Esophagus squamous epithelium (tissue), 5 donors: ENCODE data around the gene SAP30L. TPM values are rescaled to one million over a fixed set of nuclear protein-coding genes. Genes with fewer than 3 reads are reported as not detected.

Source experiments
- DNase-seq: peaks from one replicate; lab custom pipeline; 2025; lab: John Stamatoyannopoulos, UW
- H3K27ac ChIP-seq, 4 donors: fragments of 200-600 bp; sonication (generic); one replicate each; pipeline ENCODE4 v1.5.1; 2016 to 2019; ENCODE audit warnings: mild to moderate bottlenecking in 1 of 4
- H3K27me3 ChIP-seq, 4 donors: fragments of 200-600 bp; sonication (generic); 1 replicate in 3 of 4; 2 replicates in 1 of 4; pipeline versions ENCODE4 v1.5.1 to v1.6.0; 2017 to 2021; ENCODE audit warnings: antibody characterized with exemption in 1 of 4
- H3K36me3 ChIP-seq, 3 donors: fragments of 200-600 bp; sonication (generic); one replicate each; pipeline ENCODE4 v1.5.1; 2016 to 2019
- H3K4me1 ChIP-seq, 3 donors: fragments of 200-600 bp; sonication (generic); one replicate each; pipeline ENCODE4 v1.5.1; 2017 to 2019
- H3K4me3 ChIP-seq, 4 donors: fragments of 200-600 bp; sonication (generic); 1 replicate in 3 of 4; 2 replicates in 1 of 4; pipeline ENCODE4 v1.5.1; 2016 to 2019; ENCODE audit warnings: mild to moderate bottlenecking in 2 of 4, moderate library complexity in 1 of 4
- H3K9me3 ChIP-seq, 3 donors: fragments of 200-600 bp; sonication (generic); one replicate each; pipeline ENCODE4 v1.5.1; 2016 to 2019
- POLR2A ChIP-seq, 4 donors: fragments of 450-650 bp; IDR thresholded peaks; one replicate each; pipeline ENCODE4 v1.6.1; 2017; ENCODE audit warnings: antibody characterized with exemption in 4 of 4, mild to moderate bottlenecking in 4 of 4, moderate library complexity in 3 of 4
- WGBS, 2 donors: methylation state at CpG; one replicate each; pipeline ENCODE4 v1.1.5; 2018; 5-methylcytosine and 5-hydroxymethylcytosine counted together
- intact Hi-C: fragments of 100-400 bp; cut with DNase I; formaldehyde crosslinking; loops from one replicate; pipeline ENCODE4 v1.15.0; 2022
- total RNA-seq, 4 donors: library from RNA; depleted of rRNA; stranded (reverse); fragments of >200 nt; gene quantifications; one replicate each; pipeline ENCODE4 v1.1.0, GENCODE V29; 2016
- TF ChIP-seq, protein P1 (sequence below), 6 experiments: fragments of 450-650 bp in 4 of 6; fragments of 200-600 bp in 2 of 6; sonication (generic) in 2 of 6; IDR thresholded peaks; one replicate each; pipeline ENCODE4 v1.5.1; 2016 to 2019; ENCODE audit warnings: antibody characterized with exemption in 6 of 6, mild to moderate bottlenecking in 4 of 6, moderate library complexity in 4 of 6
- donor health status: DM: yes; HTN: yes; CAD: no.

SAP30L gene
- total RNA-seq, 4 donors from 2014 or later: 11.1 to 32.0 (median 12.0) TPM

DNA sequence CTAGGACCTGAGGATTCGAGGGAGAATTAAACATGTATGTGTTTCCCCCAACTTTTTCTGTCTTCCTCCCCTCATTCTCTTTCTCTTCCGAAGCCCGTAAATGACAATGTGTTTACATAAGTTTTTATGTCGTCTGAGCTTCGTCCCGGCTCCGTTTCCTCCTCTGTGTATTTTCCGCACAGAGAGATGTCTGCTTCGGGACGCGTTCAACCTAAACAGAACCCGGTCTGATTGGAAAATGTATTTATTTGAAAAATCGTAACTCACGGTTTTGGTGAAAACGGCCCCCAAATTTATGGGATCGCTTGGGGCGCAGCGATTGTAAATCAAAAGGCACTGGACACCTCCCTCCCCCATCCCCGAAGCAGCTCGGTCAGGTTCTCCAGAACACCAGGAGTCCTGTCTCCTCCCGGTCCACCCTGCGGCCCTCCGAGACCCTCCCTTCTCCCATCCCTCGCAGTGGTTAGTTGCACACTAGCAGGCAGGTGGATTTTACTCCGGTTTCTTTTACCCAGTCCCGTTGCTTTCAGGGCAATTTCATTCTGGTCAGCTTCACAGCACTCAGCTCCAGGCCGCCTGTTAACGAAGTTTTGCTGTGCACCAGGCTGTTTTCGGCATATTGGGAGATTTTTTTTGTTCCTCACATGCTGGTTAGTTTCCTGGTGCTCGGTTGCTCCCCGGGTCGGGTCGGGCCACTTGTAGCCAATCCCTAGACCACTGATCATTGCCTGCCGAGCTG is 38.0 kb downstream of the SAP30L start:
- TF ChIP-seq, protein P1, sequence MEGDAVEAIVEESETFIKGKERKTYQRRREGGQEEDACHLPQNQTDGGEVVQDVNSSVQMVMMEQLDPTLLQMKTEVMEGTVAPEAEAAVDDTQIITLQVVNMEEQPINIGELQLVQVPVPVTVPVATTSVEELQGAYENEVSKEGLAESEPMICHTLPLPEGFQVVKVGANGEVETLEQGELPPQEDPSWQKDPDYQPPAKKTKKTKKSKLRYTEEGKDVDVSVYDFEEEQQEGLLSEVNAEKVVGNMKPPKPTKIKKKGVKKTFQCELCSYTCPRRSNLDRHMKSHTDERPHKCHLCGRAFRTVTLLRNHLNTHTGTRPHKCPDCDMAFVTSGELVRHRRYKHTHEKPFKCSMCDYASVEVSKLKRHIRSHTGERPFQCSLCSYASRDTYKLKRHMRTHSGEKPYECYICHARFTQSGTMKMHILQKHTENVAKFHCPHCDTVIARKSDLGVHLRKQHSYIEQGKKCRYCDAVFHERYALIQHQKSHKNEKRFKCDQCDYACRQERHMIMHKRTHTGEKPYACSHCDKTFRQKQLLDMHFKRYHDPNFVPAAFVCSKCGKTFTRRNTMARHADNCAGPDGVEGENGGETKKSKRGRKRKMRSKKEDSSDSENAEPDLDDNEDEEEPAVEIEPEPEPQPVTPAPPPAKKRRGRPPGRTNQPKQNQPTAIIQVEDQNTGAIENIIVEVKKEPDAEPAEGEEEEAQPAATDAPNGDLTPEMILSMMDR (IDR thresholded peaks at IDR 0.05): no peak
- no peak for TF ChIP-seq POLR2A (IDR thresholded peaks at IDR 0.05)
- intact Hi-C loops: no loop called here
- 11 to 13% methylated on average over 34 of the region's 34 CpGs for WGBS, 2 donors
- peaks cover 36 to 100% (median 71%) of the 10 kb centered on the region in 4 donors for H3K27me3 ChIP-seq
- H3K27ac ChIP-seq: no peak overlapping the region
- no peaks in the 10 kb centered on the region for H3K9me3 ChIP-seq
- H3K36me3 ChIP-seq: no peaks in the 10 kb centered on the region
- no peak overlapping the region for H3K4me3 ChIP-seq
- no peak for DNase-seq
- H3K4me1 ChIP-seq: peaks cover 3 to 38% (median 6%) of the 10 kb centered on the region in 3 donors

GRCh38 chr5:154484393-154485095 is 38.7 kb downstream of the SAP30L start:
- no peak for TF ChIP-seq POLR2A (IDR thresholded peaks at IDR 0.05)
- TF ChIP-seq, protein P1 (IDR thresholded peaks at IDR 0.05): no peak
- WGBS, 2 donors: 7 to 20% methylated on average over 12 to 14 of the region's 15 CpGs
- intact Hi-C loops: no loop called here

DNA sequence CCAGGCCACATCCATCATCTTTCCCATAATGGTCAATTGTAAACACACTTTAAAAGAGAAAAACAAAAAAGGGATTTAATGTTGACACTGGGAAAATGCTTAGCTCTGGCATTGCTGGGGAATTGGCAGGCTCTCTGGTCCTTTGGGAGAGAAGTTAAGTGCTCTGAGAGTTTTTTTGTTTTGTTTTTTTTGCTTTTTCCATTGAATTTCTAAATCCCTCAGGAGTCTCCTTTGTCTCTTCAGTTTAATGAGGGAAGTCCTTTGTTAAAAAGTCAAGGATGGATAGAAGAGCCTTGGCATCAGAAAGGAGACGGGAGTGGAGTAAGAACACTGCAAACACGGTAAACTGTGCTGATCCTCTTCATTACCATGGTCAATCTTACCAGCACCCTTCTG is 39.3 kb downstream of the SAP30L start:
- no peak for DNase-seq
- no peaks in the 10 kb centered on the region for H3K36me3 ChIP-seq
- 6 to 12% methylated on average over 2 of the region's 2 CpGs for WGBS, 2 donors
- H3K27ac ChIP-seq: no peak overlapping the region
- H3K4me1 ChIP-seq: peaks cover 0 to 26% (median 0%) of the 10 kb centered on the region in 3 donors
- peaks cover 30 to 100% (median 59%) of the 10 kb centered on the region in 4 donors for H3K27me3 ChIP-seq
- TF ChIP-seq POLR2A (IDR thresholded peaks at IDR 0.05): no peak
- TF ChIP-seq, protein P1 (IDR thresholded peaks at IDR 0.05): no peak
- intact Hi-C loops: no loop called here
- no peaks in the 10 kb centered on the region for H3K9me3 ChIP-seq
- H3K4me3 ChIP-seq: no peak overlapping the region

More at GRCh38 chr5:154484393-154485095, 38.7 kb downstream of the SAP30L start:
- no peaks in the 10 kb centered on the region for H3K9me3 ChIP-seq
- H3K36me3 ChIP-seq: no peaks in the 10 kb centered on the region
- no peak overlapping the region for H3K4me3 ChIP-seq
- H3K27me3 ChIP-seq: peaks cover 30 to 100% (median 64%) of the 10 kb centered on the region in 4 donors
- H3K27ac ChIP-seq: no peak overlapping the region
- DNase-seq: no peak
- peaks cover 0 to 31% (median 0%) of the 10 kb centered on the region in 3 donors for H3K4me1 ChIP-seq

DNA sequence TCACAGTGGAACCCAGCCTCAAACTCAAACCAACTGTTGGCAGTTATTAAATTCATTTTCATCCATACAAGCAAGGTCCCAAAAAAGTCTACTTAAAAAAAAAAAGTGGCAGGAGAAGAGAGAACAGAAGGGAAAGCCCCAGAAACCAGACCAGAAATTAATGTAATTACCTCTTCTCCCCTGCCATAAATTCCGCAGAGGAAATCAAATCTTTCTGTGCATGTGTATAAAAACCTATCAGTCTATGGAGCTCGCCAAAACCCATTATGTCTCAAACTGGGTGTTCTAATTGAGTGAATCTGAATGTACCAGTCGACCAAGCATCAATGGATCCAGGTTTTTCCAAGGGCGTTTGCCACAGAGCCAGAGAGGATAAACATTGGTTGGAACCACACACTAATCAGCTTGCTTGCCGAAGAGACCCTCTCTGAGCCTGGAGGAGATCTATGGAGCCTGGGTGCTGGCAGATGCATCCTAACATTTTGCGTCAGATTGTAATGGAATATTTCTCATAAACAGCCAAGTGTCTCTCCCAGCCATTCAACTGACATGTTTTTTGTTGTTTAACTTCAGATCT is 40.1 kb downstream of the SAP30L start:
- no peak overlapping the region for H3K4me3 ChIP-seq
- no peak overlapping the region for H3K27ac ChIP-seq
- peaks cover 27 to 100% (median 52%) of the 10 kb centered on the region in 4 donors for H3K27me3 ChIP-seq
- no peak for TF ChIP-seq POLR2A (IDR thresholded peaks at IDR 0.05)
- TF ChIP-seq, protein P1 (IDR thresholded peaks at IDR 0.05): no peak
- intact Hi-C loops: no loop called here
- H3K4me1 ChIP-seq: peaks cover 0 to 23% (median 0%) of the 10 kb centered on the region in 3 donors
- WGBS, 2 donors: 10 to 21% methylated on average over 5 to 6 of the region's 6 CpGs
- no peaks in the 10 kb centered on the region for H3K36me3 ChIP-seq
- no peak for DNase-seq
- no peaks in the 10 kb centered on the region for H3K9me3 ChIP-seq
